Epithelial cell of esophagus (primary cell): ENCODE data around the gene OR56A5.
A peak's percentile ranks its signal among the peaks of the same experiment; 100 is the strongest.

Experiments used
- DNase-seq: peaks from one replicate; pipeline ENCODE4 v3.0.0; 2010; ENCODE audit warnings: low read depth
- H3K4me3 ChIP-seq: 2 replicates; pipeline ENCODE4 v1.5.1; 2011; ENCODE audit warnings: mild to moderate bottlenecking, low read length, control low read depth
- CTCF ChIP-seq: IDR thresholded peaks from 2 replicates; pipeline ENCODE4 v1.5.1; 2011; ENCODE audit warnings: low read depth, mild to moderate bottlenecking, low read length, control low read depth, inconsistent platforms; ENCODE audit not compliant: insufficient read depth; ENCODE audit errors: missing control alignments

OR56A5 gene

DNA sequence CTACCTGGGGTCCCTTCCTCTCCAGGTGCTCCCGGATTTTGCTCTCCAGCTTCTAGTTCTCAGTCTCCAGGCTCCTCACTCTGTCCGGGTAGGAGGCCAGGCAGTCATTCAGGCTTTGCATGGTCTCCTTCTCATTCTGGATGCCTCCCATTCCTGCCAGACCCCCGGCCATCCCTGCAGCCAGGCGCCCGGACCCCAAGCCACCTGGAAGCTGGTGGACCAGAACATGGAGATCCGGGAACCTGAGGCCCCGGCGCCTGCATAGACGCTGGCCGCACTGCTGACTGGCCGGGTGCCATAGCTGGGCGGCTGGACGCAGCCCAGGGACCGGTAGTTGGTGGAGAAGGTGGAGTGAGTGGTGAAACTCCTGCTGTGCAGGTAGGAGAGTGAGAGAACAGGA, 26.5 kb upstream of the OR56A5 start:
- H3K4me3 ChIP-seq, result no peak overlapping the region
- DNase-seq, result no peak
- no peak for TF ChIP-seq CTCF

DNA sequence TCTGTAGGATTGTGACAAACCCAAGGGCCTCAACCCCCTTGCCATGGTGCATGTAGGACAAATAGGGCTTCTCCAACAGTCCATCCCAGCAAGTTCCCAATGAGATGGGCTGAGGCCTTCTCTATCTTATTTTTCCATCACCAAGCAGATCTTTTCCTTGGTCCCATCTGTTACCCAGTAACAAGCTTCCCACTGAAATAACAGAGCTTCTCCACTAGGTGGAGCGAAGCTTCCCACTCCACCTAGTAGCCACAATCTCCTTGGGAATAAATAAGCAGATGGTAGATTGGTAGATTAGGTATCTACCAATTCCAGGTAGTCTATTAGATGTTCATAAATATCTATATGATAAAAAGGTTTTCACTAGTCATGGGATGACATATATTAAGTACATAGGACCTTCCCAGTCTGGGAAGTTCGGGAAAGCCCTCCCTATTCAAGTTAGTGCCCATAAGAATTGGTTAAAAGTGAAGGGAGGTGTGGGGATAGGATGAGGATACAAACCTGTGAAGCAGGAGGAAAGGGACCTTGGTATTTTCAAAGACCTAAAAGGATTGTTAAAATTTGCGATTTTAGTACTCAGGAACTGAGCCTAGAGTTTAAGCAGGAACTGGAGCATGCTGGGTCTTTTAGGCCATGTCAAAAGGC, 24.4 kb upstream of the OR56A5 start:
- peak; percentile 67 for TF ChIP-seq CTCF
- no peak overlapping the region for H3K4me3 ChIP-seq
- peak; percentile 45 for DNase-seq

DNA sequence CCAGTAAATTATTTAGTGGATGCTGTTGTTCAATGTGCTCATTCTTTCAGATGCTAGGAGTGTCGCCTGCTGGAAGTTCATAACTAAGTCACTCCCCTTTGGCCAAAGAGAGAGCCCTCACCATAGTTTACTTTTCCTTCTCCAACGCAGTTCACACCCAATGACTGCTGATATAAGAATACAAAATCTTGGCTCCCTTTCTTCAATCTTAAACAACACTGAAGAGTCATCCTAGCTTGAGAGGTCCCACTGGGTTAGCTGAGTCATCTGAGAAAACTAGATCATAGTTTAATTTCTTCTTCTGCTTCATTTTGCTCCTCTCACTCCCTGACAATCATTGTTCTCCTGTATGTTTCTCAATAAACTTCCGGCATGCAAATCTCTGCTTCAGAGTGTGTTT, 23.9 kb upstream of the OR56A5 start:
- no peak overlapping the region for H3K4me3 ChIP-seq
- no peak for TF ChIP-seq CTCF
- peak; percentile 2 for DNase-seq

DNA sequence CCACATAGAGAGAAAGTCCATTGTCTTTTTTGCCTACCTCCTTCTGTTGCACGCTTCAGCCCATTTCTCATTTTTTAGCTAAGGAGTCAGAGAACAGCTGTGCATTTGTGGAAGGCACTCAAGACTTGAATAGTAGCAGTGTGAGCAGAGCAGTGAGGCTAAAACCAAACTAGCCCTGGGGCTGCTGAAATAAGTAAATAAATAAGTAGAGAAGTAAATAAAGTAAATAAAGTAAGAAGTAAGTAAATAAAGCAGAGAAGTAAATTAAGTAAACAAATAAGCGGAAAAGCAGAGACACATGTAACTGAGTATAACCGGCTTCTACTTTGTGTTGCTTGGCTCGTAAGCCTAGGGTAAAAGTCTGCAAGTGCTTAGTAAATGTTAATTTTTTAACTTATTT, 20.9 kb upstream of the OR56A5 start:
- DNase-seq, result no peak
- H3K4me3 ChIP-seq, result no peak overlapping the region
- TF ChIP-seq CTCF, result no peak

GRCh38 chr11:5986885-5987284, 18.6 kb upstream of the OR56A5 start, which contains the start of gene OR52L1:
OR52L1 (minus strand) TSS chr11:5986985; CDS start chr11:5986930, 55 bp downstream.
- no peak within 1 kb of the TSS for H3K4me3 ChIP-seq
- DNase-seq, result no peak
- TF ChIP-seq CTCF, result no peak

- no peak for DNase-seq
- no peak for TF ChIP-seq CTCF
- H3K4me3 ChIP-seq, result no peak overlapping the region
Observed at GRCh38 chr11:5983443-5983842, 15.1 kb upstream of the OR56A5 start.

DNA sequence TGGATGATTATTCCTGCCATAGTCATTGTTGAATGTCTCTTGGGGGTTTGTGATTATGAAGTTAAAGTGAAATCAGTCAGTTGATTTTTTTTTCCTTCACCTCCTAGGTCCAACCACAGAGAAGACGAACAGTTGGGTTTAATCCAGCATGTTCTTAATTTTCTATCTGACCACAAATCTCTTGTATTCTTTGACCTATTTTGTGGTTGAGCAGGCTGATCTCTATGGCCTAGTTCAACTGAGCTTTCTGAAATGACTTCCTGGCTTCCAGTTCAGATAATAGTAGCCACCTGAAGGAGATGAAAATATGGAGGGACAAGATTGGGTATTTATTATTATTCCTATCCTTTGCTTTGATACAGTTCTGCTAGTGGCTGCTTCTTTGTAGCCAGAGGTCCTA, 5.2 kb upstream of the OR56A5 start:
- no peak overlapping the region for H3K4me3 ChIP-seq
- no peak for DNase-seq
- TF ChIP-seq CTCF, result no peak
